IPS-NIHi7 (cell line): ENCODE data around the gene MAPKAPK3.
A peak's percentile ranks its signal among the peaks of the same experiment; 100 is the strongest.

Source experiments
- DNase-seq: peaks from one replicate; pipeline ENCODE4 v3.0.0; 2012; ENCODE audit warnings: mixed read lengths; ENCODE audit errors: extremely low spot score

Gene MAPKAPK3

DNA sequence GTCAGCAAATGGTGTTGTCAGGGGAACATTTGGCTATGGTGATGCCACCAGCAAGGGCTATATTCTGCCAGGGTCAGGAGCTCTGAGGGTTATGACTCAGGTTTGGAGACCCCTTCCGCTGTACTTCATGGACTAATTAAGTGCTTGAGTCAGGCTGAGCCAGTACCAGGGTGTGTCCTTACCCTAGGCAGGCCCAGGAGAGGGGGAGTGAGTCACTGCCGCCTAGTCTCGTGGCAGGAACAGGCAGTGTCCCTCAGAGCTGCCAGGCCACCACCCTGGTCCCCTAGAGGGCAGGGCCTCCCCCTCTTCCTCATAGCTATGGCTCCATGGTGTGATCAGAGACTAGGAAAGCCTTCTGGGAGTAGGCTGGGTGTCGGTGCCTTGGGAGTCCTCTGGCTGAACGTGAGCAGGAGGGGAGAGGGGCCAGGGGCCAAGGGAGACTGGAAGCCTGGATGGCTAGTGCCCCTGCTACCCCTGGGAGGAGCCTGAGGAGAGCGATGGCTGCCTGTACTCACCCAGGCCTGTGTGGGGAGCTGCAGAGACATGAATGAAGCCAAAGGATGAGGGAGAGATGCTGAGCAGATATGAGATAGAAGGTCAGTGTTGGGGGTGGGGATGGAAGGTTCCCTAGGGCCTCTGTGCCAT is 10.6 kb downstream of the MAPKAPK3 start:
- DNase-seq: peak; percentile 76

DNA sequence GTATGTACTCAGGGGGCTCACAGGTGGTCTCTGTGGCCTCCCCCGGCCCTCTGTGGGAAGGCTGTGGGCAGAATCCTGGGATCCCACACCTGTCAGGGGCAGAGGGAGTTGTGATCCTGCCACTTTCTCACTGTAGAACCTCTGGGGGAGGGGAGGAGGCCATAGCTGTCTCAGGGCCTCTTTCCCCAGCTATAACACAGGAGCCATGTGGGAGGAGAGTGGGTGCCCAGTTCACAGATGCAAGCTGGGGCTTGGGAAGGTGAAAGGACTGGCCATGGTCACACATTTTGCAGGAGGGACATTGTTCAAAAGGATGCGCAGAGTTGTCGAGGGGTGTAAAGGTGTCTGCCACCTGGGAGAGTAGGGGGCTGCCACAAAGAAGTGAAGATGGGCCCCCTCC is 11.7 kb downstream of the MAPKAPK3 start:
- DNase-seq: no peak

DNA sequence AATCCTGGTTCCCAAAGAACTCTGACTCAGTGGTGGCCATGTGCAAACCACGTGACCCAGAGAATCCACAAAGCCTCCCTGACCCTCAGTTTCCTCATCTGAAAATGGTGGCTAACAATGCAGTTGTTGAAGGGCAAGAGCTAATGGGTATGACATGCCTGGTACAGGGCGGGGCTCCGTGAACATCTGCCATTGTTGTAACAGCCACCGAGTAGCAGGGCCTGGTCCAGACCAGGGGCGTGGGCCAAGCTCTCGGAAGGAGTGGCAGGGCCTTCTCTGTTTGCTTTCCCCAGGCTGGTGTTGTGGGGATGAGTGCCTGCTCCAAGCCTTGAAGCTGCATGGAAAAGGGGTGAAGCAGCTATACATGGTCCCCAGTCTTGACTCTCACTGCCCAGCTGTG is 13.4 kb downstream of the MAPKAPK3 start:
- DNase-seq: no peak

DNA sequence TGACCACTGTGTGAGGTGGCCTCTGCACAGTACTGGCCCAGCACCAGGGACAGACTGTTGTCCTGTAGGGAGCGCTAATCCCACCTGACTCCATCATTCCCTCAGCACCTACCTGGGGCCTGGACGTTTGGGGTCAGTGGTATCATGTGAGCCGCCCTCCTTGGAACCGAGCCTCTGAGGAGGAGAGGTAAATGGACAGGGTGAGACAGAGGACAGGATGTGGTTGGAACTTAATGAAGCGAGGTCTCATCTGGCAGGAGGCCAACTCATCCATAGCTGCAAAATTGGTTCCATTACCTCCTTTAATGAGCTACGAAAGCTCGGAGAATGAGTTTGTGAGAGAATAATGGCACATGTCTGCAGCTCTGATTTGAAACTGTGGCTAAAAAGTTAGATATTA is 13.9 kb downstream of the MAPKAPK3 start:
- no peak for DNase-seq

DNA sequence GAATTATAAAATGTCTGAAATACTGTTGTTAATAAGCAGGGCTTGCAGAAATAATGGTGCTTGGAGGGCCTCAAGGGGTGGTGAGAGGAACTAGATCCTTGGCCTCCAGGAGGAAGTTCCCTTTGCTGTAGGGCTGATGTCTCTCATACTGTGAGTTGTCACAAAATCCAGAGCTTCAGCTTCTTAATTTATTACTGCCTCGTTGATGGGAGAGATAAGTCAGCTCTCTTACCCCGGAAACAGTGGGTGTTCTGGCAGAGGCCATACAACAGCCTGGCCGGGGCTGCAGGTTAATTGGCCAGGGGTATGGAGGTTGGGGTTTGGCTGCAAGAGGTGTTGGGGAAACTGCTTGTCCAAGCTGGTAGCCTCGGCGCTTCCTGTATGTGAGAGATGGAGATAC is 15.5 kb downstream of the MAPKAPK3 start:
- DNase-seq: no peak

DNA sequence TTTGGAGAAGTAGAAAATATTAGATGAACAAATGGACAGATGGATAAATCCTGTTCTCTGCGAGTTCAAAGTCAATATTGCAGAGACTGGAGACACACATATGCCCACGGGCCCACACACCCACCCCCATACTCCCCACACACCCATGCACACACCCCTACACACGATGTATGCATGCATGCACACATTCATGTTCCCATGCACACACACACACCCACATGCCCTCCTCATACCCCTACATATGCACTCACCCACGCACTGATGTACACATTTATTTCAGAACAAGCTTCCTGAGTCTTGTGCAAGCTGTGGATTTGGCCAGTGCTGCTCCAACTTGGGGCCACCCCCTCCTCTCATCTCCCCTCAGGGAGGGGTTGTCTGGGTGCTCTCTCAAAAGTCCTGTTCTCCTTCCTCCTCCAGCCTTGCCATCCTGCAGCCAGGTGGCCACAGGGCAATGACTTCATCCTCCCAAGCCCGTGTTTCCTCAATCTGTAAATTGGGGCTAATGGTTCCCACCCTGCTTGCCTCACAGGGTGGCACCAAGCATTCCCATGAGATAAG is 16.4 kb downstream of the MAPKAPK3 start:
- DNase-seq: no peak

DNA sequence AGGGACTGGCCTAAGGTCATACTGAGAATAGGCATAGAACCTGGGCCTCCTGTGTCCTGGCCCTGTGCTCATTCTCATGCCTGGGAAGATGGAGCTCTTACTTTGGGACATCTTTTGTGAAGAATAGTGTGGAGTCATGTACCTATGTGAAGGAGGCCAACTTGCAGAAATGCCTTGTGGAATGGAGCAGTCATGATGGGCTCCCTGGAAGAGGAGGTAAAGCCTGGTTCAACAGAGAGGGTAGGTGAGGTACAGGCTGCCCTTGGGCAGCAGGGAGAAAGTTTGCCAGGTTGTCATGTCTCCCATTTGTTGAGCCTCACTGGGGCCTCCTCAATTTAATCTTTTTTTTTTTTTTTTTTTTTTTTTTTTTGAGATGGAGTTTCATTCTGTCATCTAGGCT is 18.1 kb downstream of the MAPKAPK3 start:
- DNase-seq: no peak

DNA sequence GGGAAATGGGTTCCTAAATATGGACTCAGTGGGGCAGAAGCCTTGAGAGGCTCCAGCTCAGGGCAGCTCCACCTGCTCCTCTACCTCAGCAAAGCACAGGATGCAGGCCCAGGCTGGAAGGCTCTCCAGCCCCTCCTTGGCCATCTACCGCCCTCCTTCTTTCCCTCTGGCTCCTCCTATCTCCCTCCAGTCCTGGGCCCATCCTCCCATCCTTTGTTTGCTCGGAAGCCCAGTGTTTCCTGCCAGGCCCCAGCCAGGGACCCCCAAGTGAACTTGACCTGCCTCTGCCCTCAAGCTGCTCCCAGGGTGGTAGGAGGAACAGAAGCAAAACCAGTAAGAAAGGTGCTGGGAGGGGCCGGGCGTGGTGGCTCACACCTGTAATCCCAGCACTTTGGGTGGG is 20.1 kb downstream of the MAPKAPK3 start:
- peak; percentile 80 for DNase-seq

DNA sequence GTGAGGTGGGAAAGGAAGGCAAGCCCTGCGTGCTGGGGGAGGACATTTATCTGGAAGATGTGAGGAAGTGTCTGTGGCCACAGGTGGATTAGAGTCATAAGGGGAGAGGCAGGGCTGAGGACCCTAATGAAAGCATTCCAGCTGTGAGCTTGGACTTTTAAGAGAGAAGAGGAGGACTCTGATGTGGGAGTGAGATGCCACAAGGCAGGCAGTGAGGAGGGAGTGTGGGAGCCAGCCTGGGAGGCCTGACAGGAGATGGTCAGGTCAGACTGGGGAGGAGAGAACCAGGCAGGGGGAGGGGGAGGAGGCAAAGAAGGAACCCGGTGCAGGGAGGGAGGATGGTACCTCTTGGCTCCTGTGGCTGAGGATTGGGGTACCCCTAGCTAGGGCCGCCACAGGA is 21.0 kb downstream of the MAPKAPK3 start:
- DNase-seq: no peak

DNA sequence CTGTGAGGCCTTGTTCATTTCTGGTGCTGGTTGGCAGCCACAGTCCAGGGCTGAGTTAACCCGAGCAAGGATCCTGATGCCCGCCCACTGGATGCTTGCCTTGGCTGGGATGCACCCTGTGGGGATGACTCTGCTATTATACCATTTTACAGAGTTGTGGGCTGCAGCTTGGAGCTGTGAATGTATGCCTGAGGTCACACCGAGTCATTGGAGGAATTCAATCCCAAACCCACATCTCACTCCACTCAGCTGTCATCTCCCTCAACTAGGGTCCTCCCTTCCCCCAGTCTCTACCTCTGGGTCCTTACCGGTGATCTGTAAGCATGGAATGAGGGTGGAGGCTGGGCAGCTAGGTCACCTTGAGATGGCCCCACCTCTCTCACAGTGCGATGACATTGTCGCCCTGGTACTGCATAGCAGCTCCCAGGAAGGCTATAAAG is 22.1 kb downstream of the MAPKAPK3 start:
- no peak for DNase-seq

DNA sequence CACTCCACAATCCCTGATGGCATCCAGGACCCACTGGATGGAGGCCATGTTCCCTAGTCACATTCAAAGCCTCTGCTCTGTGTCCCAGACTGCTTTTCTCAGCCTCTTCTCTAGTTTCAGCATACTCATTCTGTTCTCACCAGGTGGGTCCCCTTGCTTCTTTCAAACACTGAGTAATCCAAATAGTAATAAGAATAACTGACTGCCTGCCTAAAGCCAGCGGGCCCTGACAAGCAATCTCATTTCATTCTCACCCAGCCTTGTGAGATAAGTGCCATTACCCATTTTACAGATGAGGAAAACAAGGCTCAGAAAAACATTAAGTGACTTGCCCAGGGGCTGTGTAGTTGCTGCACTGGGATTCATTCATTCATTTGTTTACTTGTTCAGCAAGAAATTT is 25.4 kb downstream of the MAPKAPK3 start:
- DNase-seq: no peak

DNA sequence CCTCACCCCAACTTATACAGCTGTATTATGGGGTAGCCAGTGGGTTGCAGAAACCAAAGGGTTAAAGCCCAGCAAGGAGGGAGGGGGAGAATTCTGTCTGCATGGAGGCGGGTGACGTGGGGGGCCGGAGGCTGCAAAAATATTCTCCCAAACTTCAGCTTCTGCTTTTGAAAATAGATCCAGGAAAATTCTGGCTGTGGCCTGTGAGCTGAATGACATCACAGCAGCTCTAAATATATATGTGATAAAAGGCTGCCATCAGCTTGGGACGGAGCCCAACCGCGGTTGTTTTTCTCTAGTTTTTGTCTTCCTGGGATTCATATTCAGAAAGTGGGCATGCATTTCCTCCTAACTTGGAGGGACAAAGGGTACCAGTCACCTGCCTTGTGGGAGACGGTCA is 27.6 kb downstream of the MAPKAPK3 start:
- no peak for DNase-seq

DNA sequence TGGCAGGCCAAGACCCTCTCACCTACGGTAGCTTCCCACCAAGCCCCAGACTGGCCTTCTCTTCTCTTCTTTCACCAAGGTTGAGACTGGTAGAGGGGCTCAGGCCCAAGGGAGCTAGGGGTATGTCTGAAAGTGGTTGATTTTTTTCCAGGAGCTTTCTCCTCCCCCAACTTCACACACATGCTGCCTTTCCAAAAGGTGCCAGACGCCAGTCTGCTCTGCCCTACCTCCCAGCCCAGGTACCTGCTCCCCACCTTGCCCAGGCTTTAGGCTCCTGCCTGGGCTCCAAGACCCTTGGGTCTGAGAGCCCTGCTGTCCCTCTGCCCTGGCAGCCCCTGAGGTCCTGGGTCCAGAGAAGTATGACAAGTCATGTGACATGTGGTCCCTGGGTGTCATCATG is 28.4 kb downstream of the MAPKAPK3 start:
- DNase-seq: no peak

DNA sequence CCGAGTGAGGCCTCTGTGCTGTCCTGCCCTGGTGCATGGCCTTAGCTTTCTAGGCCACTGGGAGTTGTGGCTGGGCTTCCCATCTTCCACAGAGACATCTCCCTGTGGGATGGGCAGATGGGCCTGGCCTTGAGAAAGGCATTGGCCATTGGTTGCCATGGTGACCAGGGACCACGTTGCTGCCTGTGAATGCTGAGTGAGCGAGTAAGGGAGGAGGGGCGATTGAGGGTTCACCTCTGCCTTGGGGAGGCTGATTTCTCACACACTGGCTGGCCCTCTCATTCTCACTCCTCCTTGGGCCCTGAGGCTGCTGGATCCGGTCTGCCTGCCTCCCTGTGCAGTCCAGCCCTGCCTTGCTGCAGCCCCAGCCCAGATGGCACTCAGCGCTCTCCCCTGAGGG is 31.4 kb downstream of the MAPKAPK3 start:
- peak; percentile 38 for DNase-seq

DNA sequence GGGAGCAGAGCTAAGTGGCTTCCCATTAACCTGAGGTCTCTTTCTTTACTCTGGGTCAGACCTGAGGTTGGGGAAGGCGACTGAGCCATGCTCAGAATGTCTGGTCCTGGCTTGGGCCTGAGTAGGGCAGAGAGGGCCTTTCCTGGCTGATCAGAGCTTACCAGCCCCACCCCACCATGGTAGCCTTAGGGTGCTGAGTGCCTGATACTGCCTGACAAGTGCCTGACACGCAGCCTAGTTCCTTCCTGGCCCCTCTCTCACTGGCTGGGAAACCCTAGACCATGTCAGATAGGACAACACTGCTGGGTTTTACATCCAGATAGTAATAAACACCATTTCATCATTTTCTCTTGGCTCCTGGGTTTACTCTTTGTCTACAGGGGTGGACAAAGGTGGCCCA is 32.0 kb downstream of the MAPKAPK3 start:
- no peak for DNase-seq

DNA sequence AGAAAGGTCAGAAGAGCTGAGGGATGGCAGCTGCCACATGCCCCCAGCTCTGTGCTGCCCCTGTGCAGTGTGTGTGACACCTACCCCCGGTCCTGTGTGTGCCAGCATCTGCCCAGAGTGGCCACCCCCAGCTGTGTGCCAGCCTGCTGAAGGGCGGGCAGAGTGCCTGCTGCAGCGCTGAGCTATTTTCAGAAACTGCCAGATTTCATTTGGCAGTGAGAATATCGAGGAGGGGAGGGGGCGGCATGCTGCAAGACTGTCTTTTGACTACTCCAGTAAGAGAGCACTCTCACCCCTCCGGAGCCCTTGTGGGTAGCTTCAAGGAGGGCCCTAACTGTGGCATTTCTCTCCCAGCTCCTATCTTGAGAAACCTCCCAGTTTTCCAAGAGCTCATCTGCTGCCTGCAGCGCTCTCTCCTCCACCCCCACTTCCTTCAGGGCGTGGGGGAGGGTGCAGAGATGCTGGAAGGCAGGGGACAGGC is 32.5 kb downstream of the MAPKAPK3 start:
- no peak for DNase-seq

DNA sequence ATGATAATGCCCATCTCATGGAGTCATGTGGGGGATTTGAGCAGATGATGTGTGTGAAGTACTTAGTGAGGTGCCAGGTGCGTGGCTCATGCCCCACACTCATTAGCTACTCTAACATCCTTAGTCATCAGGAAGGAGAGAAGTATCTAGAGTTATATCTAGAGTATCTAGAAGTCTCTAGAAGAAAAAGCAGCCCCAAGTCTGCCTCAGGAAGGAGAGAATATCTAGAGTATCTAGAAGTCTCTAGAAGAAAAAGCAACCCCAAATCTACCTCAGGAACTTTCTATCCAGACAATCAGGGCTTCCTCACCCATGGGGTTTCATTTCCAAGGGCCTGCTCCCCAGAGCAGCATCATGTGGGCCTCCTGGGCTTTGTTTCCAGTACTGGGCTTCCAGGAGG is 33.1 kb downstream of the MAPKAPK3 start:
- no peak for DNase-seq

DNA sequence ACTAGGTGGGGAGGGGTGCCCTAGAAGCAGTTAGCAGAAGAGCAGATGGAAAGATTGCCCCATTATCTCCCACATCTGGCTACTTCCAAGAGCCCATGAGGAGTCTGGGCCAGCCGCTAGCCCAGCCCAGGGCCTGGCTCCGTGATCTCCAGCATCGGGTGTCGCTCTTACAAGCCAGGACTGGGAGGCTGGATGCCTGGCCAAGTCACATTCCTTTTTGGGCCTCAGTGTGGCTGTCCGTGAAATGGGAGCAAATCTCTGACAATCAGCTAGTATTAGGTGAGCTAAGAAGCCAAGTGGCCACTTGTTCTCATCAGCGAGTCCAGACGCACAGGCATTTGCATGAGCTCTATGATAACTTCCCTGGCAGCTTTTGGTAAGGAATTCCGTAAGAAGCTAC is 34.5 kb downstream of the MAPKAPK3 start:
- no peak for DNase-seq

DNA sequence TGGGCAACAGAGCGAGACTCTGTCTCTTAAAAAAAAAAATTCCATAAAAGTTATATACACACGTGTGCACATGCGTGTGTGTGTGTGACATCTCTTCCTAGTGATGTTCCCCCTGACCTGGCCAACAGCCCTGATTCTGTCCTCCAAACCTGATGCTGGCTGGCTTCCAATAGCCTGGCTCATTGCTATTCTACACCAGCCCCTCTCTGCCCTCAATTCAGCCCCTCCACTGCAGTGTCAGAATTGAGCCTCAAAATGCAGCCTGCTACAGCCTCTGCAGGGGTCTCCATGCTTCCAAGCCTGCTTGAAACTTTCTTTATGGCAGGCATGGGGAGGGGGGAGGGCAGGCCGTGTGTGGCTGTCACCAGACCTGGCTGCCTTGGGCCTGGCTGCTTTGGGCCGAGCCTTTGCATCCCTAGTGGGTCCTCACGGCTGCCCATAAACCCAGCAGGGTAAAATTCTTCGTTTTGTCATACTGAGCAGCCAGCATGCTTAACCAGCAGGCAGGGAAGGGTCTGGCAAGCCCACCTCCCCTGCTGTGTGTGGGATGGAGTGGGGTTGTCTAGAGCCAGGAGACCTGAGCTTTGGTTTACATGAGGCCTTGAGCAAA is 35.1 kb downstream of the MAPKAPK3 start:
- DNase-seq: peak; percentile 54

DNA sequence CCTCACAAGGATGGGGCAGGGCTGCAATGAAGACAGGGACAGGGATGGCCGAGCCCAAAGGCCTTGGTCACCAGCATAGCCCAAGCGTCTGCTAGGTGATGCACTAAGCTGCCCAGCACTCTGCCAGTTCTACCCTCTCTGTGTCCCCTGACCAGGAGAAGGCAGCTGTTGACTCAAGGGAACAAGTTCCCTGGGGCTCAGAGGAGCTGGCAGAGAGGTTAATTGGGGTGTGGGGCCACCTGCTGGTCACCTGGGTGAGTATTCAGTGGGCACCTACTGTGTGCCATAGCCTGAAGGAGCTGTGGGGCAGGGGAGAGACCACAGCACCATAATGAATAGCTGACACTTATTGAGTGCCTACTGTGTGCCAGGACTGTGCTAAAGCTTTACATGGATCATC is 35.8 kb downstream of the MAPKAPK3 start:
- peak; percentile 76 for DNase-seq

DNA sequence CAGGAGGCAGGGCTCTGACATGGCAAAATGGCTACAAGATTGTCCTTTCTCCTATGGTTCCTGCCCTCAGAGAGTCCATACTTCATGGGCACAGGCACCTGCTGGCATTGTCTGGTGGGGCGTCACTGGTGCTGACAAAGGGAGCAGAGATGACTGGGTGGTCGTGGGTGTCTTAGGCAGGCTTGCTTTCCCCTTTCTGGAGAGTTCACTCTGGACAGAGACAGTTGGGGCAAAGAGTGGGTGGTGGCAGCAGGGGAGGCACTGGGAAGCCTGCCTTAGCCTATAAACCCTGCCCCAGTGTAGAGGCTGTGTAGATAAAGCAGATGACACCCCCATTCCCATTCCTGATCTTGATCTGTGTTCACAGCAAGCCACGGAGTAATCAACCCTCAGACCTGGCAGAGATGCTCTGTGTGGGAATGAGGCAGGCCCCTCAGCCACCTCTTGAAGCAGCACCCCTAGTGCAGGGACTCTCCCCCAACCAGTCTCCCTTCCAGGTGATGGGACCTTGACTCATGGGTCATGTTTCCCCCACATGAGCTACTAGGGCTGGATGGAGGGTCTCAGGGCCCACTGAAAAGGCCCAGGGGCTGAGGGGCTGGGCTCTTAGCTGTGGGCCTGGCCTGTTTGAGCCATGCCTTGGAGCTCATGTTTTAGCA is 37.1 kb downstream of the MAPKAPK3 start:
- DNase-seq: no peak

DNA sequence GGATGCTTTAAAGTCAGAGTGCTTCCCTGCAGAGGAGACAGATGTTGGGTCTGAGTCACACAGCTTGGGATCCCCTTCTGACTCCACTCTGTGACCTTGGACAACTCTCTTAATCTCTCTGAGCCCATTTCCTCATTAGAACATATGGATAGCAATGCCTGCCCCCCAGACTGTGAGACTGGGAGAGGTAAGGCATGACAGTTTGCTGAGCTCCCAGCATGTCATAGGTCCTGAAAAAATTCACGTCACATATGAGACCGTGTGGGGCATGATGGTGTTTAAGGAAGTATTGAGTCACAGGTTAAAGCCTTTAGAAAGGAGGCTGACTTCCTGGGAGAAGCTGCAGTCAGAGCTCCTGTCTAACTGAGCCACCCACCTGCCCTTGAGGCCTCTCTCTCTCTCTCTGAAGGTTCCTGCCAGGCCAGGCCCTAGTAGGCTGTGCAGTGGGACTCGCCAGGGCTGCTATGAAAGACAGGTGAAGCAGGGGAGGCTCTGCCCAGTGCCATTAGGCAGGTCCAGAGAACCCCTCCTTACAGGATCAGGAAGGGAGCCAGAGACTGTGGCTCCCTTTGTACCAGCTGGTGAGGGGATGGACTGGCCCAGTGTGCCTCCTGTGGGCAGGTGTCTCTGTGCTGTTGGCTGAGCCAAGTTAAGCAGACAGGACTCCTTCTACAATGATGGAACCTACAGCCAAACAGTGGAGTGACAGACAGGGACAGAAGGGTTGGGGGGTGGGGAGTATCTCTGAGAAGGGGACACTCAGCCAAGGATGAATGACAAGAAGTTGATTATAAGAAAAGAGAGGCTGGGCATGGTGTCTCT is 38.3 kb downstream of the MAPKAPK3 start:
- DNase-seq: no peak
